A204.1 (cell line): ENCODE results near the gene C16orf82.

Experiments used
- FAIRE-seq: peaks from 2 replicates; lab custom pipeline; 2012; peaks lifted over from hg19 to GRCh38; lab: Jason Lieb, UNC

The C16orf82 gene

GRCh38 chr16:27088216-27088615, 21.5 kb downstream of the C16orf82 start:
- no peak for FAIRE-seq

- no peak for FAIRE-seq
Measured at GRCh38 chr16:27096375-27096774, 29.6 kb downstream of the C16orf82 start.

- FAIRE-seq, result no peak
Measured at GRCh38 chr16:27097800-27098230, 31.1 kb downstream of the C16orf82 start.

- FAIRE-seq, result no peak
Measured at GRCh38 chr16:27098366-27099049, 31.8 kb downstream of the C16orf82 start.

- no peak for FAIRE-seq
Measured at GRCh38 chr16:27102701-27103575, 36.2 kb downstream of the C16orf82 start.

- no peak for FAIRE-seq
Measured at GRCh38 chr16:27103954-27104353, 37.2 kb downstream of the C16orf82 start.

GRCh38 chr16:27106305-27106704, 39.6 kb downstream of the C16orf82 start:
- no peak for FAIRE-seq

GRCh38 chr16:27107185-27107592, 40.5 kb downstream of the C16orf82 start:
- no peak for FAIRE-seq

GRCh38 chr16:27108051-27108770, 41.5 kb downstream of the C16orf82 start:
- FAIRE-seq, result no peak

- no peak for FAIRE-seq
Measured at GRCh38 chr16:27108826-27109665, 42.3 kb downstream of the C16orf82 start.

GRCh38 chr16:27109666-27110523, 43.2 kb downstream of the C16orf82 start:
- no peak for FAIRE-seq

- FAIRE-seq, result no peak
Measured at GRCh38 chr16:27110524-27110896, 43.8 kb downstream of the C16orf82 start.

GRCh38 chr16:27111486-27111885, 44.8 kb downstream of the C16orf82 start:
- FAIRE-seq, result no peak

- FAIRE-seq, result no peak
Measured at GRCh38 chr16:27112093-27112811, 45.5 kb downstream of the C16orf82 start.

GRCh38 chr16:27113341-27113841, 46.7 kb downstream of the C16orf82 start:
- FAIRE-seq, result no peak

GRCh38 chr16:27114006-27114405, 47.3 kb downstream of the C16orf82 start:
- no peak for FAIRE-seq

- FAIRE-seq, result no peak
Measured at GRCh38 chr16:27118526-27118925, 51.8 kb downstream of the C16orf82 start.
